ENCODE results near the gene ZSCAN18. TPM values are rescaled to one million over a fixed set of nuclear protein-coding genes. Genes with fewer than 3 reads are reported as not detected.

The ZSCAN18 gene
- total RNA-seq, 4 donors from 2014 or later = 35.3 to 64.3 (median 50.9) TPM

DNA sequence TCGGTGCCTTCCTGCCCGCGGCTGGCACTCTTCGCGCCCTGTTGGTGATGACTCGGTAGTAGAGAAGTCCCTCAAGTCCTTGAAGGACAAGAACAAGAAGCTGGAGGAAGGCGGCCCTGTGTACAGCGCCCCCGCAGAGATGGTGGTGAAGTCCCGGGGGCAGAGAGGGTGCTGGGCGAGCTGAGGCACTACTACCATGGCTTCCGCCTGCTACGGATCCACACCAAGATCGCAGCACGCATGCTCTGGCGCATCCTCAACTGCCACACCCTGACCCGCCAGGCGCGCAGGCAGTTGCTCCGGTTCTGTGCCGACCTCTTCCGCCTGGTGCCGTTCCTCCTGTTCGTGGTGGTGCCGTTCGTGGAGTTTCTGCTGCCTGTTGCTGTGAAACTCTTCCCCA, 53.1 kb downstream of the ZSCAN18 start:
- TF ChIP-seq, protein P1, sequence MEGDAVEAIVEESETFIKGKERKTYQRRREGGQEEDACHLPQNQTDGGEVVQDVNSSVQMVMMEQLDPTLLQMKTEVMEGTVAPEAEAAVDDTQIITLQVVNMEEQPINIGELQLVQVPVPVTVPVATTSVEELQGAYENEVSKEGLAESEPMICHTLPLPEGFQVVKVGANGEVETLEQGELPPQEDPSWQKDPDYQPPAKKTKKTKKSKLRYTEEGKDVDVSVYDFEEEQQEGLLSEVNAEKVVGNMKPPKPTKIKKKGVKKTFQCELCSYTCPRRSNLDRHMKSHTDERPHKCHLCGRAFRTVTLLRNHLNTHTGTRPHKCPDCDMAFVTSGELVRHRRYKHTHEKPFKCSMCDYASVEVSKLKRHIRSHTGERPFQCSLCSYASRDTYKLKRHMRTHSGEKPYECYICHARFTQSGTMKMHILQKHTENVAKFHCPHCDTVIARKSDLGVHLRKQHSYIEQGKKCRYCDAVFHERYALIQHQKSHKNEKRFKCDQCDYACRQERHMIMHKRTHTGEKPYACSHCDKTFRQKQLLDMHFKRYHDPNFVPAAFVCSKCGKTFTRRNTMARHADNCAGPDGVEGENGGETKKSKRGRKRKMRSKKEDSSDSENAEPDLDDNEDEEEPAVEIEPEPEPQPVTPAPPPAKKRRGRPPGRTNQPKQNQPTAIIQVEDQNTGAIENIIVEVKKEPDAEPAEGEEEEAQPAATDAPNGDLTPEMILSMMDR (IDR thresholded peaks at IDR 0.05) = no peak
- TF ChIP-seq POLR2A (IDR thresholded peaks at IDR 0.05) = no peak
- 93 to 95% methylated on average over 26 of the region's 26 CpGs for WGBS, 2 donors
- no peak overlapping the region for H3K4me3 ChIP-seq (ENCODE audit: low read depth, poor library complexity, severe bottlenecking)
- DNase-seq (ENCODE audit: low spot score in 2 of 2) = no peak
- intact Hi-C loops (cut with DNase I; ENCODE audit: low total_unique reads) = no loop called here

DNA sequence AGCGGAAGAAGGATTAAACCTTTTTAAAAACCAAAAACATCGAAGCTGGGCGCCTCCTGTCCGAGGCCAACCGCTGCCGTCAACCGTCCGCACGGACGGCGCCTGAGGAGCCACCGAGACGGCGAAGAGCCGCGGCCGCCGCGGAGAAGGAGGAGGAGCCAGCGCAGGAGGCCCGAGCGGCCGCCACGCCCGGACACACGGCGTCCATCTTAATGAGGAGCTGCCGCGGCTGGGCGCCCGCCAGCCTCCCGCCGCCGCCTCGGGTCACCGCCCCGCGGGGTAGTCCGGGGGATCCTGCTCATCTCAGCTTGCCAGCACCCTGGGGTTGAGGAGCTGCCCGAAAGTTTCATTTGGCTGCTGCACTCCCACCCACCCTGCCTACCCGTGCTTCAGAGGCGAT, 53.6 kb downstream of the ZSCAN18 start:
- WGBS, 2 donors = 62 to 74% methylated on average over 41 to 42 of the region's 42 CpGs
- intact Hi-C loops (cut with DNase I; ENCODE audit: low total_unique reads) = no loop called here
- TF ChIP-seq, protein P1 (IDR thresholded peaks at IDR 0.05) = no peak
- TF ChIP-seq POLR2A (IDR thresholded peaks at IDR 0.05) = no peak

DNA sequence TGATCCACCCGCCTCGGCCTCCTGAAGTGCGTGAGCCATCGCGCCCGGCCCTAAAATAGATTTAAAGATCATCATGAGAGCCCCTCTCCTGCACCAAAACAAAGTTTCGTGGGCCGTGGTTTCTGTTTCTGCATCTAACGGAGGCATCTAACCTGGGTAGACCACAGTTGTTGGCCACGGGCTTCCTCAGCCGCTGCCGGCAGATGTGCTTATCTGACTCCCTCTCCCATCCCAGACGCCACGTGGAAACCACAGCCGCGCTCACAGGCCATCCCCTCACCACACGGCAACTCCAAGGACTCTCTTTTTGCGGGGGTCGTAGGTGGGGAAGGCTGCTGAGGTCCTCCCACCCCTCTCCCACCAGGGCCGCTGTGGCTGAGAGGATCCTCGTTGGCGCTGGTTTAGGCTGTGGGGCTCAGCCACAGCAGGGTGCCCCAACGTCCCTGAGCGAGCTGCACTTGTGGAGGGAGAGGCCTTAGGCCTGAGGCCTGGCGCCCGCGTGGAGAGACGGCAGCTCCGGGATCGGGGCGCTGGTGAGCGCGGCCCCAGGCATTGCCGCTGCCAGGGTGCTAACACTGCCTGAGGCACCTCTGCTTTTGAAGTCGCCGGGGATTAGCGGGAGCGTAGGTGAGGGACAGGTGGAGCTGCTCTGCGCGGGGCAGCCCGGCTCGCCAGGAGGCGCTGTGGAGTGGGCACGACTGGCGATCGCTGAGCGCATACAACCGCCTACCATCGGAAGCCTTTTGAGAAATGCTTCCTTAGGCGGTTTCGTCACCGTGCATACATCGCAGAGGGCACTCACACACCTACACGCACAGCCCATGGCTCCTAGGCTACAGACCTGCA, 55.3 kb downstream of the ZSCAN18 start:
- TF ChIP-seq POLR2A (IDR thresholded peaks at IDR 0.05) = no peak
- TF ChIP-seq, protein P1 (IDR thresholded peaks at IDR 0.05) = no peak
- intact Hi-C loops (cut with DNase I; ENCODE audit: low total_unique reads) = no loop called here
- 39 to 51% methylated on average over 29 to 32 of the region's 54 CpGs for WGBS, 2 donors

More for the DNA sequence above, 53.6 kb downstream of the ZSCAN18 start:
- H3K4me3 ChIP-seq (ENCODE audit: low read depth, poor library complexity, severe bottlenecking) = no peak overlapping the region
- no peak for DNase-seq (ENCODE audit: low spot score in 2 of 2)

DNA sequence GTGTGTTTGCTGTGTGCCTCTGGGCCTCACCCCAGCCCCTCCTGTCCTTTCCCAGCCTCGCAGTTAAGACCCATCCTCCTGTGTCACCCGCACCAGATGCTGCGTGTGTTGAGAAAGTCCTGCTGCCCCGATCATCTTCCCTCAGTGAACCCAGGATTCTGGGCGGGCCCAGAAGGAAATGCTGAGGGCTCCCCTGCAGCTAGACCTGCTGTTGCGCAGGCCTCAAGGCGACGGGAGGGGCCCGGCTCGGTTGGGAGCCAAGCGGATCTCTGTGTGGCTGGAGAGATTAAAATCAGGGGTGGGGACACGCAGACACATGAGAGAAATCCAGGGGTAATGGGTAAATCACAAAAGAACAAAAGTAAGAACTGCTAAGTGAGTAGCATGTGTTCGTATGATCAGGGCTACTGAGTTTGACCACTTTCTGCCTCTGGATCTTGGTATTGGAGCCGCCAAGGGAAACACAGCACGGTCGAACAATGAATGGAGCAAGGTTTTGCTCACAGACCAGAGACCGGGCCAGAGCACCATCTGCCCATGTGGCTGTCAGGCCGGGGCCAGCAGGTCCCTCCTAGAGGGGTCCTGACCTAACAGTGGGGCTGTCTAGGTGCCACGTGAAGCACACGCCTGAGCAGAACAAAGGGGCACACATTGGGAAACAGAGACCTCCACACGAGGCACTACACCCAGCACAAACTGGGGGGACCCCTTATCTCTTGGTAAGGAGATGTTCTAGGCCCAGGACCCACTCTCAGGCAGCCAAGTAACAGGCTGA, 57.1 kb downstream of the ZSCAN18 start:
- H3K4me3 ChIP-seq (ENCODE audit: low read depth, poor library complexity, severe bottlenecking) = no peak overlapping the region
- no peak for DNase-seq (ENCODE audit: low spot score in 2 of 2)
- 78% methylated on average over 21 of the region's 21 CpGs for WGBS, 2 donors
- no peak for TF ChIP-seq POLR2A (IDR thresholded peaks at IDR 0.05)
- TF ChIP-seq, protein P1 (IDR thresholded peaks at IDR 0.05) = no peak
- intact Hi-C loops (cut with DNase I; ENCODE audit: low total_unique reads) = no loop called here

More for the DNA sequence above, 55.3 kb downstream of the ZSCAN18 start:
- H3K4me3 ChIP-seq (ENCODE audit: low read depth, poor library complexity, severe bottlenecking) = no peak overlapping the region
- DNase-seq (ENCODE audit: low spot score in 2 of 2) = no peak

DNA sequence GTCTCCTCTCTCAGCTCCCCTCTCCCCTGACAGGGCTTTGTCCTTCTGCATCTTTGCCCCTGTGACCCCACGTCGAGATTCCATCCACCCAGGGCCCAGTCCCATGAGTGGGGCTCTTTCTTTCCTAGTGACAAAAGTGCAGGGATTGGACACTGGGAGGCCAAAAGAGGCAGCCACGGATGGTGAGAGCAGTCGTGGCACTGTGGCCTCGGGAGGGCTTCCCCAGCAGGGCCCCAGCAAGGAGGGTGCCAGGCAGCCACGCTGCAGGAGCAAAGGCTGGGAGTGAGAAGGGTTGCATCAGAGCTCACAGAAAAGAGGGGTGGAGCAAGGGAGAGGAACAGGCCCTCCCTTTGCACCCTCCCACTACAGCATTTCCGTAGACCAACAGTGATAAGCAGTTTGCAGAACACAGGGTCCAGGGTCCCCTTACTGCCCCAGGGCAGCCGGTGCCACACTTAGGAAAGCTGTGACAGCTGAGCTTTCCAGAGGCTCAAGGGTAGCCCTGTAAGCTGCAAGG, 59.3 kb downstream of the ZSCAN18 start:
- no peak overlapping the region for H3K4me3 ChIP-seq (ENCODE audit: low read depth, poor library complexity, severe bottlenecking)
- intact Hi-C loops (cut with DNase I; ENCODE audit: low total_unique reads) = no loop called here
- 21 to 28% methylated on average over 8 of the region's 8 CpGs for WGBS, 2 donors
- no peak for DNase-seq (ENCODE audit: low spot score in 2 of 2)
- TF ChIP-seq, protein P1 (IDR thresholded peaks at IDR 0.05) = no peak
- no peak for TF ChIP-seq POLR2A (IDR thresholded peaks at IDR 0.05)
